ENCODE results near the gene PPIL1.
A peak's percentile ranks its signal among the peaks of the same experiment; 100 is the strongest.
"Not testable (repeated sequence)": the region's sequence is repeated elsewhere in the genome, so short reads cannot be mapped to it uniquely, and the experiment has no call there.

Gene PPIL1

DNA sequence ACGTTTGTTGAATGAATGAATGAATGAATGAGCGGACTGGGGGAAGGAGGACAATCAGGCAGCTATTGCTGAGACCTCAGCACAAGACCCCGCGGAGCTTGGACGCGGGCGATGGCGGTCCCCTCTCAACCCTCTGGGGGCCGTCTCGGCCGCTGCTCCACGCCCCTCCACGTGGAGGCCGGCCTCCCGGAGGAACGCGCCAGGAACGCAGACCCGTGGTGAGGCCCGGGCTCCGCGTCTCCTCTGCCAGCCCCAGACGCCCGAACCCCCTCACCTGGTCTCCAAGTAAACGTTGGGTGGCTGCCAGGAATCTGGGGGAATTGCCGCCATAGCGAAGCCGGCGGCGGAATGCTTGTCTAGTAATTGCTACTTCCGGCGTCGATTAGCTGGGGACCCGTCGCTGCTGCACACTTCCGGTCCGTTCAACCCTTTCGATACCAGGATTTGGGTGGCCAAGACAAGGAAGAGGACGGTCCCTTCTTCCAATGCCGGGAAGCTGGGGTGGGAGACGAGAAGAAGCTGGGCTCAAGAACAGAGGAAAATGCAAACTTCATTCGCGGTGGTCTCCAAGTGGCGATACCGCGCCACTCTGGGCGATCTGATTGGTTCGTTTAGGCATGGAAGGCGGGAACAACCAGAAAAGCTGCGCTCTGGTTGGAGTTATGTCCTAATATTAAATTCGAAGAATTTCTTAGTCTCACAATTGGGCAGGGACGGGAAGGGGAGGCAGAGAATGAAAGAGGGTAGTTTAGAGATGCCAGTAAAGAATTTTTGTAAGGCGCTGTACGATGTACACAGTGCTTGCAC is at the start of gene PPIL1:
Gene PPIL1 (minus strand): TSS at position 361 of the 807 bp plus-strand sequence. CDS start 31 bp downstream, at position 330.
- DNase-seq (ENCODE audit: low read depth), result peak; percentile 86

DNA sequence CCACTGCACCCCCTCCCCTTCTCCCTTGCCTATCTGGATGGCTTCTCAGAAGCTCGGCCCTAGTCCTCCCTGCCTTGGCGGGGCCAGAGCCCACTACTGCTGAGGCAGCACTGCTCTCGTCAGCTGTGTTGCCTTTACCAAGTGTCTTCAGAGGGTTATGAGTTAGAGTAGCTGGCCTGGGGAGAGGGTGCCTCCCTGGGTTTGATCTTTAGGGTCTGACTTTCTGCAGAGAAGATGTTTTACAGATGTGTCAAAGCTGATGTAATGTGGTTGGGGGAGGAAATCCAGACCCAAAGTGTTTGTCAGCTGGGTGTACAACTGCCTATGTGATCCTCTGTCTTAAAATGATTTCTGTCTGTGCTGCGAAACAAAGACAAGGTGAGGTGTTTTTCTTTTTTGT is 49.5 kb upstream of the PPIL1 start:
- peak; percentile 61 for DNase-seq (ENCODE audit: low read depth)

DNA sequence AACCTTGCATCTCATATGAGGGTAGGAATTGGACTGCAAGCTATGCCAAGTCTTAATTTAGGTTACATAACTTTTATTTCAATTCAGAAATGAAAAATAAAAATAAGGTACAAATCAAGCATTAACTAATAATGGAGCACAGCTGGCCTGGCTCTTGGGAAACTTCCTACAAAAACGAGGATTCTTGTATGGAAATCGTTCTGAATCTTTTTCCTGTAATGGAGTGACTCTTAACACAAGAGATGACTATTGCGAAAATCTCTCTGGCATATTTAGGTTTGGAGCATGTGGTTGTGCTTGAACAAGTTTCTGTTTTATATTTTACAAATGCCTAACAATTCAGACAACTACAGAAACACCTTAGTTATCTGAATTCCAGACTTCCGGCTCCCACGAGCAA is 45.9 kb upstream of the PPIL1 start:
- DNase-seq (ENCODE audit: low read depth), result peak; percentile 67

DNA sequence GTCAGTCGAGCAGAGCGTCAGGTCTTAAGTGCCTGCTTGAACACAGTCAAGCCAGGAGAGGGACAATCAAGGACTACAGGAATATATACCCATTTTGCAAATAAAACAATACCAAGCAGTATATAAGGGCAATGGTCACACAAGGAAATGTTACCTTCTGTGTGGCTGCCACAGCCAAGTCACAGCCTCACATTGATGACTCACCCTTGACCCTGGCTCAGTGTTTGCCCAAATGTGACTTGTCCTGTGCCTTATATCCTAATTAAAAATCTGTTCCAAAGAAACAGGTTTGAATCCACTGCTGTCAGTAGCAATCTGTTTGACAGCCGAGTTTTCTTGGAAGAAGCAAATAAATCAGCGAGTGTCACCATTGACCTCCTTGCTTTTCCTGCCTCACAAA is 45.4 kb upstream of the PPIL1 start:
- DNase-seq (ENCODE audit: low read depth), result no peak

DNA sequence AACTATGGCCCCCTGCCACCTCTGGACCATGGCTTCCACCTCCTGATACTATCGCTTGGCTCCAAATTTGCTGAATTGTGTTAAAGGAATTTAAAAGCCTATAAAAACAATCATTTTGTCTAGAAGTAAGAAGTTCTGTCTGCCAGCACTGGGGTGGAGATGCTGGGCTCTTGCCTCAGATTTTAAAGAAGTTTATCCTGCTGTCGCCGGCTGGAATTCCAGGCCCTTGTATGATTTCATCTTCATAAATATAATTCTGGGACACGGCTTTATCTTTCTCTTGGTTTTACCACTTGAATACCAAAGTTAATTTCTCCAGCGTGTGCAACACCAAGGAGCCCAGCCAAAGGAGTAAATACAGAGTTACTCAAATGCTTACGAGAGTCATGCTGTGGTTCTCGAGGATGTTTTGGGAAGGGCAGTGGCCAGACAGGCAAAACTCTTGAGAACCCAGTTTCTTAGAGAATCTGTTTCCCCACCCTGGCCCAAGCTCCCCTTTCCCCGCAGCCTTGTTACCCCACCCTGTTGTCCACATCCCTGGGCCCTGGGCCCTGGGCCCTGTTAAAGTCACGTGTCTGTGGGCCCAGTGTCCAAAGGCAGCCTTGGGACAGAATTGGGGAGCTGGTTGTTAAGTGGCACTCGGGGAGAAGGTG is 43.1 kb upstream of the PPIL1 start:
- DNase-seq (ENCODE audit: low read depth), result peak; percentile 72

GRCh38 chr6:36916126-36916525 is 41.5 kb upstream of the PPIL1 start:
- no peak for DNase-seq (ENCODE audit: low read depth)

- DNase-seq (ENCODE audit: low read depth), result peak; percentile 54
Observed at GRCh38 chr6:36915599-36915998, 41.0 kb upstream of the PPIL1 start.

- peak; percentile 61 for DNase-seq (ENCODE audit: low read depth)
Observed at GRCh38 chr6:36914227-36914794, 39.7 kb upstream of the PPIL1 start.

GRCh38 chr6:36913082-36913481 is 38.5 kb upstream of the PPIL1 start:
- no peak for DNase-seq (ENCODE audit: low read depth)

DNA sequence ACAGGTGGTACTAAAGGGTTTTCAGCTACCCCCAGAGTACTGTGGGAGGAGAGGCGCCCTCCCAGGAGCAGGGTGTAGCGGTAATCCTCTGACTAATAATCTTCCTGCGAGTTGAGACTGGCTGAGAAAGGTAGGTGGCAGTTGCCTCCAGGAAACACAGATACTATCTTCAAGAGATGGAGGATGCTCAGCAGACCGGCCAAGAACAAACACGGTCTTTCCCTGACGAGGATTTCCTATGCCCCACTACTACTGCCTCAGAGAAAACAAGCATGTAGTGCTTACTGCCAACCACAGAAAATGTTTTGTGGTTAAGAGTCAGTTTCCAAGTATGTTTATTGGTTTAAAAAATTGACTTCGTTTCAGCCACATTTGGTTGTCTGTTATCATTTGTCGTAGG is 38.0 kb upstream of the PPIL1 start:
- DNase-seq (ENCODE audit: low read depth), result peak; percentile 97

- DNase-seq (ENCODE audit: low read depth), result no peak
Observed at GRCh38 chr6:36912030-36912454, 37.4 kb upstream of the PPIL1 start.

- peak; percentile 70 for DNase-seq (ENCODE audit: low read depth)
Observed at GRCh38 chr6:36908747-36909146, 34.1 kb upstream of the PPIL1 start.

DNA sequence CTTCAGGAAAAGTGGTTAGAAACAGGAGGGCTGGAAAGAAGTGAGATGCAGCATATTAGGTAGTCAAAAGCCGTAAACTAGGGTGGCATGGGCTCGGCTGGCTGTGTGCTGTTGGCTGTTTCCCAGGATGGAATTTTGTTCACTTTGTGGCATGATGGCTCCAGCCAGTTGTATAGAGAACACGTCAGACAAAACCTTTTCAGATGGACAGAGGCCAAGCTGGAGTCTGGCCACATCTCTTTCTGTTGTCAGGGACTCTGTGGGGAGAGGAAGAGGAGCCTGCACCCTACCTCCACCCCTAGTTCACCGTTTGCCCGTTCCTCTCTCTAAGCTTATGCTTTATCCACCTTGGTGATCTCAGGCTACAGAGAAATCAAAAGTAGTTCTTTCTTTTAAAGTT is 33.2 kb upstream of the PPIL1 start:
- DNase-seq (ENCODE audit: low read depth), result no peak

DNA sequence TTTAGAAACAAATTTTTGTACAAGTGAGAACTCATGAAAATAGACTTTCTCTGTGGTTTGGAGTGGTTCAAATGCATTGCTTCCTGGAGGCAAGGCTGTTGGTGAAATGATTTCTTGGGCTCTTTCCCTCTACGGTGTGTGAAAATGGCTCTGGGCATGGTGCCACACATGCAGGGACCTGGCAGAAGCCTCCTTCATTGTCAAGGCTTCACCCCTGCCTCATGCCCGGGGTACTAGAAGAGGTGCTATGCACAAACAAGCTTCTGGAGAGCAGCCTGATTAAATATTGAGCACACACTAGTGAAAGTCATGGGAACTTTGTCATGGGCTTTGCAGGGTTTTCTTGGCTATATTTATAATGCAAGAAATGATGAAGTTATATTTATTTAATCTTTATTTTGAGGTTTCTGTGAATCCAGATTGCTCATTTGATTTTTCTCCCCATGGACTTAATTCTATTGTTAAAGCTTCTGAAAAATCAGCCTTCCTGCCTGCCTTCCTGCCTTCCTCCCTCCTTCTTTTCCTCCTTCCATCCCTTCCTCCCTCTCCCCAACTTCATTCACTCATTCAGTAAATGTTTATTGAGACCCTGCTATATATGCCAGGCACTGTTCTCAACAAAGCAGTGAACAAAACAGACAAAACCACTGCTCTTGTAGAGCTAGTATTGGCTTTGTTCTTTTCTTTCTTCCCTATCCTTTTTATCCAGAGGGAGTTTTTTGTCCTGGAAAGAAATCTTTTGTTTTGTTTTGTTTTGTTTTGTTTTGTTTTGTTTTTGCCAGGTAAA is 32.1 kb upstream of the PPIL1 start:
- DNase-seq (ENCODE audit: low read depth), result no peak

DNA sequence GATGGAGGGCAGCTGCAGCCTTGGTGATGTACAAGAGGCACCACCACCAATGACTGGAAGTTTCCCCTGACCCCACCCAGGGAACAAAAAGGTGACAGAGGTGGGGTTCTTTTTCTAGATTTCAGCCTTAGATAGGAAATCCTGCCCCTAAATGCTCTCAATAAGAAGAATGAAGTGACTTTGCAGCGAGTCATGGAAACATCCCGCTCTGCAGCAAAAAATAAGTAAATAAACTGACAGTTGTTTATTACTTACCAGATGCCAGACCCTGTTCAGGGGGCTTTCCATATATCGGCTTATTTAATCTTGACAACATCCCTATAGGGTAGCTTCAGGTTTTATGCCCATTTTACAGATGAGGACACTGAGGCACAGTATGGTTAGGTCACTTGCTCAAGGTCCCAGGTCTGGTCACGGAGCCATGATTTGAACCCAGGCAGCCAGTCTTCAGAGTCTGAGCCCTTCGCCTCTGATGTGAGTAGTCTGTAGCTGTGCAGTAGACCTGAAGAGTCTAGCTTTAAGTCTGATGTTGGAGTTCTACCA is 30.3 kb upstream of the PPIL1 start:
- DNase-seq (ENCODE audit: low read depth), result no peak

DNA sequence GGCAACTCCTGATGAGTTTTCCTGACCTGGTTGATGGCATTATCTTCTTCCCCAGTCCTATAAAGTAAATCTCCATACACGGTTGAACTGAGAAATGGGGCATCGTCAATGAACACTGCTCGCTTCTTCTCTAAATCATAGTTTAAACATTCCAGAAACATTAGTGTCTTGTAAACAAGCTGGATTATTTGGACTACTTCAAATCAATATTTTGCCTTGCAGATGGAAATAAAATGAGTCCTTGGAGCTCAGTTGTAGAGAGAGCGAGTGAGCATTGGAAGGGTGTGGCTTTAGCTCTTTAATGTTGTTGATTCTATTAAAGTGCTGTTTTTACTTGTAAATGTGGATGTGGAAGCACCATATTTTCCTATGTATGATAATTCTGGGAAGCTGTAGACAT is 29.5 kb upstream of the PPIL1 start:
- DNase-seq (ENCODE audit: low read depth), result no peak

- peak; percentile 43 for DNase-seq (ENCODE audit: low read depth)
Observed at GRCh38 chr6:36897609-36898008, 23.0 kb upstream of the PPIL1 start.

DNA sequence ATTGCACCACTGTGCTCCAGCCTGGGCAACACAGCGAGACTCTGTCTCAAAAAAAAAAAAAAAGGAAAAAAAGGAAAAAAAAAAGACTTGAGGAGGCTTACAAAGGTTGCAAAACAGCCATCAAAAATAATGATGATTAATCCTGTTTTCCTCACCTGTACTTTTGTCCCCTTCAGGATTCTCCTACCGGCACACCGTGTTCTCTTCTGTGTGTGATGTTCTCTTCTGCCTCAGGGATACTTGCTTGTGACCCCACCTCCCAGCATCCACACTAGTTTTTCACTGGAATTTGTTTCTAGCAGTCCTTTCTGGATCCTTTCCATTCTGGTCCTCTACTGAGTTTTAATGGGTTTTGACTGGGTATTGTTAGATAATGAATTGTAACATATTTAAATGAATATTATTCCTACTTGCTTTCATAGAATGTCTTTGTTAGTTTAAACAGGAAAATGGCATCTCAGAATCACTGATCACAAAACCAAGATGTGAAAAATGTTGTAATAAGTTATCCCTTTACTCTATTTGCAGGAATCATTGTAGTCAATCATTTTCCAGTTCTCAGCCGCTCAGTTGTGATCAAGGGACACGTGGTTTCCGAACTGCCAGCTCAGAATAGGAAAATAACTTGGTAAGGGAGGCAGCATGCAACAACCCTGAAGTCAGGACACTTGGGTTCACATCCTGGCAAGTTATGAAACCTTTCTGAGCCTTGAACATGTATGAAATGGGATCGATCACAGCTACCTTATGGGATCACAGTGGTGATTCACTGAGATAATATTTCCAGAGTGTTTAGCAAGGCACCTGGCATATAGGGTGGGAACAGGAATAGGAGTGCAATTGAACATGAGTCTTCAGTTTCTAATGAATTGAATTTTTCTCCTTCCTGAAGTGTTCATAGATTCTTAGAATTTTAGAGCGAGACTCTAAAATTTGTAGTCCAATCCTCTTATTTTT is 19.7 kb upstream of the PPIL1 start:
- DNase-seq (ENCODE audit: low read depth), result no peak

DNA sequence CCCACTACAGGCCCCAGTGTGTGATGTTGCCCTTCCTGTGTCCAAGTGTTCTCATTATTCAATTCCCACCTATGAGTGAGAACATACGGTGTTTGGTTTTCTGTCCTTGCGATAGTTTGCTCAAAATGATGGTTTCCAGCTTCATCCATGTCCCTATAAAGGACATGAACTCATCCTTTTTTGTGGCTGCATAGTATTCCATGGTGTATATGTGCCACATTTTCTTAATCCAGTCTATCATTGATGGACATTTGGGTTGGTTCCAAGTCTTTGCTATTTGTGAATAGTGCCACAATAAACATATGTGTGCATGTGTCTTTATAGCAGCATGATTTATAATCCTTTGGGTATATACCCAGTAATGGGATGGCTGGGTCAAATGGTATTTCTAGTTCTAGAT is 16.6 kb upstream of the PPIL1 start:
- DNase-seq (ENCODE audit: low read depth), result not testable (repeated sequence)

DNA sequence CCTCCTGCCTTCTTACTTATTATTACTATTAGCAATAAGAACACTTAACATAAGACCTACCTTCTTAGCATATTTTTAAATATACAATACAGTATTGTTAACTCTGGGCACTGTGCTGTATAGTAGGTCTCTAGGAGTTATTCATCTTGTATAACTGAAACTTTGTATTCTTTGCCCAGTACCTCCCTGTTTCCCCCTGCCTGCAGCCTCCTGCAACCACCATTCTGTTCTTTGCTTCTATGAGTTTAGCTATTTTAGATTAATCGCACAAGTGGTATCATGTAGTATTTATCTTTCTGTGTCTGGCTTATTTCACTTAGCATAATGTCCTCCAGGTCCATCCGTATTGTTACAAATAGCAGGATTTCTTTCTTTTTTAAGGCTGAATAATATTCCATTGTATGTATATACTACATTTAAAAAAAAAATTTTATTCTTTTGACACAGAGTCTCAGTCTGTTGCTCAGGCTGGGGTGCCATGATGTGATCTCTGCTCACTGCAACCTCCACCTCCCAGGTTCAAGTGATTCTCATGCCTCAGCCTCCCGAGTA is 15.6 kb upstream of the PPIL1 start:
- DNase-seq (ENCODE audit: low read depth), result no peak

Measured in amniotic epithelial cell (primary cell).